OCI-LY7 (cell line): Measurements from ENCODE around the gene CHCHD1. TPM values are rescaled to one million over a fixed set of nuclear protein-coding genes. Genes with fewer than 3 reads are reported as not detected.

Experiments used
- BruUV-seq: library from RNA; stranded (reverse); fragments of 400-500 nt; replicated peaks from 2 replicates; lab custom pipeline; 2021; lab: Mats Ljungman, UMichigan
- CTCF ChIA-PET: fragments of 300-600 bp; sonication (Branson Sonifier 250); formaldehyde crosslinking; loops from one replicate; lab custom pipeline; 2022; ENCODE audit warnings: antibody characterized with exemption; ENCODE audit not compliant: unreplicated experiment; lab: Charles Lee
- POLR2A ChIA-PET: fragments of 300-600 bp; sonication (Branson Sonifier 250); formaldehyde crosslinking; loops from one replicate; lab custom pipeline; 2022; ENCODE audit warnings: antibody characterized with exemption; lab: Charles Lee
- DNase-seq: peaks from one replicate; pipeline ENCODE4 v3.0.0-alpha.2; 2015; ENCODE audit warnings: low spot score
- H2AFZ ChIP-seq: fragments of 200-600 bp; sonication (generic), shearing (Covaris generic); 2 replicates; pipeline ENCODE4 v1.6.1; 2014; ENCODE audit warnings: mild to moderate bottlenecking, antibody characterized with exemption, low read length, moderate library complexity
- H3K27ac ChIP-seq: fragments of 200-600 bp; sonication (generic); 2 replicates; pipeline ENCODE4 v1.5.1; 2014; ENCODE audit warnings: mixed run types, low read depth, mild to moderate bottlenecking, moderate library complexity, low read length, inconsistent platforms; ENCODE audit not compliant: poor library complexity, severe bottlenecking
- H3K36me3 ChIP-seq: fragments of 200-600 bp; sonication (generic); 2 replicates; pipeline ENCODE4 v1.6.1; 2014; ENCODE audit warnings: mild to moderate bottlenecking, antibody characterized with exemption, low read length, moderate library complexity, mixed read lengths; ENCODE audit not compliant: insufficient read depth
- H3K4me1 ChIP-seq: fragments of 200-600 bp; sonication (generic); 2 replicates; pipeline ENCODE4 v1.5.1; 2014; ENCODE audit warnings: mild to moderate bottlenecking, low read length; ENCODE audit not compliant: insufficient read depth, poor library complexity, severe bottlenecking
- H3K4me2 ChIP-seq: fragments of 200-600 bp; sonication (generic); 2 replicates; pipeline ENCODE4 v1.6.1; 2014; ENCODE audit warnings: mild to moderate bottlenecking, low read length
- H3K4me3 ChIP-seq: fragments of 200-600 bp; sonication (generic); 2 replicates; pipeline ENCODE4 v1.5.1; 2014; ENCODE audit warnings: mild to moderate bottlenecking, low read depth, low read length; ENCODE audit not compliant: poor library complexity, severe bottlenecking
- H3K79me2 ChIP-seq: fragments of 200-600 bp; sonication (generic); 2 replicates; pipeline ENCODE4 v1.6.1; 2016; ENCODE audit warnings: low read depth, mild to moderate bottlenecking, low read length, moderate library complexity, mixed read lengths; ENCODE audit not compliant: insufficient read depth
- H3K9me2 ChIP-seq: fragments of 200-600 bp; sonication (generic); 2 replicates; pipeline ENCODE4 v1.6.1; 2016; ENCODE audit warnings: mild to moderate bottlenecking, low read length, mixed read lengths; ENCODE audit not compliant: insufficient read depth
- H3K9me3 ChIP-seq: fragments of 200-600 bp; sonication (generic); 2 replicates; pipeline ENCODE4 v1.6.1; 2014; ENCODE audit warnings: mild to moderate bottlenecking, mixed run types, low read length, mixed read lengths
- H4K20me1 ChIP-seq: fragments of 200-600 bp; sonication (generic); 2 replicates; pipeline ENCODE4 v1.6.1; 2014; ENCODE audit warnings: mild to moderate bottlenecking, antibody characterized with exemption, low read length, moderate library complexity, mixed read lengths; ENCODE audit not compliant: insufficient read depth
- EZH2phosphoT487 ChIP-seq: fragments of 200-600 bp; sonication (generic); IDR thresholded peaks from 2 replicates; pipeline ENCODE4 v1.6.1; 2018; ENCODE audit warnings: low read depth, borderline replicate concordance, mild to moderate bottlenecking, mixed run types, antibody characterized with exemption, low read length, moderate library complexity, mixed read lengths
- intact Hi-C: fragments of 100-400 bp; cut with micrococcal nuclease; formaldehyde crosslinking; loops from one replicate; pipeline ENCODE4 v1.10.0; 2022; ENCODE audit not compliant: unreplicated experiment
- total RNA-seq, 2 experiments: library from RNA; depleted of rRNA in 1 of 2; stranded (reverse); fragments of >200 nt in 1 of 2; shearing (Covaris generic) in 1 of 2; gene quantifications; 2 replicates each; pipeline ENCODE4 v1.2.3, GENCODE V29; 2014 to 2022
- TF ChIP-seq, protein P1 (sequence below): fragments of 200-600 bp; sonication (generic); conservative IDR thresholded peaks from 2 replicates; pipeline ENCODE4 v1.5.1; 2014; ENCODE audit warnings: mild to moderate bottlenecking, antibody characterized with exemption, low read length, moderate library complexity, mixed read lengths

The CHCHD1 gene
- total RNA-seq, 2 experiments from 2014 or later = 36.6 to 55.6 TPM

DNA sequence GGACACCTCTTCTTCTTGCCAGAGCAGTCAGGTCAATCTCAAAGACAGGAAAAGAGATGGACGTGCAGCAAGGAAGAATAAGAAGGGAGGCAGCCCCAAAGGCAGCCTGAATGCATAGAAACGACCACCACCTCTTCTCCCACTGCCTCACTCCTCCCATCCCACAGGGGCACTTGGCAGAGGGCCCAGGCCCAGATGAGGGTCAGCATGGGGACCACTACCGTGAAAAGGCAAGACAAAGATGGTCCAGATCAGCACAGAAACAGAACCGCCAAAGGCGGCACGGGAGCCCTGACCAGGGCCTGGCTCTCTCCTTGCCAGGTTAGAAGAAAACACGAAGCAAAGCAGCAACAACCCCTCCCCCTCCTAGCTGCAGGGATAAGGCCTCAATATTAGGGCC, 31.5 kb downstream of the CHCHD1 start:
- no TSS peak for BruUV-seq
- Histone ChIP-seq H3K4me3 (no peak overlapping the region), H3K36me3 (peaks cover 30% of the 10 kb centered on the region; the same call in 1 of the 2 replicates), H4K20me1 (no peaks in the 10 kb centered on the region), H3K4me2 (no peak overlapping the region), H3K4me1 (peaks cover 21% of the 10 kb centered on the region), H3K9me2 (no peaks in the 10 kb centered on the region), H2AFZ (no peak overlapping the region), H3K27ac (no peak overlapping the region), H3K79me2 (peaks cover 14% of the 10 kb centered on the region; the same call in 1 of the 2 replicates), H3K9me3 (no peaks in the 10 kb centered on the region)
- TF ChIP-seq, protein P1, sequence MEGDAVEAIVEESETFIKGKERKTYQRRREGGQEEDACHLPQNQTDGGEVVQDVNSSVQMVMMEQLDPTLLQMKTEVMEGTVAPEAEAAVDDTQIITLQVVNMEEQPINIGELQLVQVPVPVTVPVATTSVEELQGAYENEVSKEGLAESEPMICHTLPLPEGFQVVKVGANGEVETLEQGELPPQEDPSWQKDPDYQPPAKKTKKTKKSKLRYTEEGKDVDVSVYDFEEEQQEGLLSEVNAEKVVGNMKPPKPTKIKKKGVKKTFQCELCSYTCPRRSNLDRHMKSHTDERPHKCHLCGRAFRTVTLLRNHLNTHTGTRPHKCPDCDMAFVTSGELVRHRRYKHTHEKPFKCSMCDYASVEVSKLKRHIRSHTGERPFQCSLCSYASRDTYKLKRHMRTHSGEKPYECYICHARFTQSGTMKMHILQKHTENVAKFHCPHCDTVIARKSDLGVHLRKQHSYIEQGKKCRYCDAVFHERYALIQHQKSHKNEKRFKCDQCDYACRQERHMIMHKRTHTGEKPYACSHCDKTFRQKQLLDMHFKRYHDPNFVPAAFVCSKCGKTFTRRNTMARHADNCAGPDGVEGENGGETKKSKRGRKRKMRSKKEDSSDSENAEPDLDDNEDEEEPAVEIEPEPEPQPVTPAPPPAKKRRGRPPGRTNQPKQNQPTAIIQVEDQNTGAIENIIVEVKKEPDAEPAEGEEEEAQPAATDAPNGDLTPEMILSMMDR = no peak
- no peak for TF ChIP-seq EZH2phosphoT487
- ChIA-PET POLR2A (no interaction called here), CTCF (no interaction called here)
- intact Hi-C loops = no loop called here
- DNase-seq = no peak

DNA sequence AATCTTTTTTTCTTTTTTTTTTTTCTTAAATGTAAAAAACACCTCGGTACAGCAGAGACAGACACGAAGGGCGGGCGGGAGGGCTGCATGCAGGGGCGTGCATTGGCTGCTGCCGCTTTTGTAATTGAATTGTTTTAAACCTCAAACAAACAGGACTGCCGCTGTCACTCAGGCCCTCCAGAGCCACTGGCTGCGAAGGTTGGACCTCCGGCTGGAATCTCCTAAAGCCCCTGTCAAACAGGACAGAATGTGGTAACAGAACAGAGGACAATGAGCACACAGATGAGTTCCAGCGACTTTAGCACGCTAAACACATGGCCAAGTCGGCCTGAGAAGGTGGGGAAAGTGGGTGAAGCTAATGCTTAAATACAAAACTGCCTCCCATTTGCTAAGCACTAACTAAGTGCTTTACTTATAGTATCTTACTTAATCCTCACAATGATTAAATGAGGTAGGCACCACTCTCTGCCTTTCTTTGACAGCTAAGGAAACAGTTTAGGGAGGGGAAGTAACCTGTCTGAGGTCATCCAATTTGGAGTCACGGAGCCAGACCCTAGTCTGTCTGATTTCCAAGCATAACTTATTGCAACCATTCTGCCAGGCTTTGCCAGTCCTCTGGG, 32.5 kb downstream of the CHCHD1 start:
- H4K20me1 ChIP-seq = no peaks in the 10 kb centered on the region
- no peak overlapping the region for H3K4me2 ChIP-seq
- TF ChIP-seq EZH2phosphoT487 = no peak
- TF ChIP-seq, protein P1 = no peak
- H2AFZ ChIP-seq = no peak overlapping the region
- H3K4me1 ChIP-seq = peaks cover 14% of the 10 kb centered on the region
- ChIA-PET POLR2A (no interaction called here), CTCF (no interaction called here)
- peaks cover 14% of the 10 kb centered on the region; the same call in 1 of the 2 replicates for H3K79me2 ChIP-seq
- H3K4me3 ChIP-seq = no peak overlapping the region
- no peak overlapping the region for H3K27ac ChIP-seq
- no peaks in the 10 kb centered on the region for H3K9me2 ChIP-seq
- BruUV-seq = no TSS peak
- H3K9me3 ChIP-seq = no peaks in the 10 kb centered on the region
- DNase-seq = no peak
- peaks cover 20% of the 10 kb centered on the region; the same call in 1 of the 2 replicates for H3K36me3 ChIP-seq
- intact Hi-C loops = no loop called here
